ENCODE data around the gene AAK1. TPM values are rescaled to one million over a fixed set of nuclear protein-coding genes. Genes with fewer than 3 reads are reported as not detected.
A peak's percentile ranks its signal among the peaks of the same experiment; 100 is the strongest.

Gene AAK1
- total and polyA plus RNA-seq, 2 of the 13 experiments (the other 11 are each of a cell fraction or from before 2014, with no cell fraction given), result 9.8 to 10.3 TPM

GRCh38 chr2:69634196-69634821 is 9.2 kb downstream of the AAK1 start:
- no TSS peak for BruUV-seq (replicated peaks)
- H3K4me1 ChIP-seq (ENCODE audit: insufficient read depth, low read length), result peaks cover 10% of the 10 kb centered on the region
- H3K36me3 ChIP-seq (replicated peaks in 1 of 2; ENCODE audit: control insufficient read depth in 1 of 2, insufficient read depth in 2 of 2, low read length in 2 of 2), result 0 out of 5 replicates have a peak, but pooled peaks cover 0 to 5% of the 10 kb centered on the region in 2 experiments
- H3K4me3 ChIP-seq (replicated peaks in 1 of 3; ENCODE audit: insufficient read depth in 1 of 3, low read depth in 2 of 3, low read length in 3 of 3), result no peak overlapping the region
- FAIRE-seq (no peak), DNase-seq (ENCODE audit: low spot score) (no peak), ATAC-seq (no peak)
- H3K27ac ChIP-seq (ENCODE audit: extremely low read length, insufficient read depth, low read length), result no peak overlapping the region
- H3K27me3 ChIP-seq (ENCODE audit: control insufficient read depth in 1 of 2, insufficient read depth in 2 of 2, low read length in 2 of 2), result no peaks in the 10 kb centered on the region
- in situ Hi-C loops (cut with HindIII; ENCODE audit: extremely low pct_ligation_motif_present, low pct_unique_long_range_greater_than_20kb), result no loop called here
- H3K9me3 ChIP-seq (ENCODE audit: low read length), result no peaks in the 10 kb centered on the region
- WGBS (ENCODE audit: low lambda C conversion rate), result 96% methylated on average over 4 of the region's 4 CpGs
- H3K79me2 ChIP-seq (ENCODE audit: insufficient read depth, low read length), result peaks cover 39% of the 10 kb centered on the region
- H2AFZ ChIP-seq (ENCODE audit: low read length), result no peak overlapping the region
- TF ChIP-seq CEBPG (CRISPR knock-in tag; IDR thresholded peaks at IDR 0.05) (peak; percentile 81), AGO1 (IDR thresholded peaks at IDR 0.05; ENCODE audit: low read depth, low read length, poor library complexity, severe bottlenecking) (no peak), ZNF816 (CRISPR knock-in tag; IDR thresholded peaks at IDR 0.05; ENCODE audit: borderline replicate concordance) (no peak), CEBPB (IDR thresholded peaks at IDR 0.05; ENCODE audit: borderline replicate concordance, low read depth, low read length) (peak; percentile 97)
- no peak overlapping the region for H3K4me2 ChIP-seq (ENCODE audit: low read depth, low read length)
- no peak overlapping the region for H3K9ac ChIP-seq (ENCODE audit: insufficient read depth, low read depth, low read length)
- POLR2A ChIA-PET, result interaction anchor here (1.0 kb wide), 1 partner anchor 9 kb away, joined by 3 read pairs; the partner anchor contains the start of gene AAK1
- intact Hi-C loops (cut with micrococcal nuclease; ENCODE audit: unreplicated experiment), result no loop called here
- CTCF ChIA-PET (ENCODE audit: low intra/inter-chr PET ratio, low total read pairs), result no interaction called here
- no peaks in the 10 kb centered on the region for H4K20me1 ChIP-seq (ENCODE audit: insufficient read depth, low read length)

- TF ChIP-seq HNRNPH1 (optimal IDR thresholded peaks at IDR 0.05; ENCODE audit: low read depth, low read length) (no peak), U2AF1 (optimal IDR thresholded peaks at IDR 0.05; ENCODE audit: low read depth, low read length) (no peak), ZNF282 (IDR thresholded peaks at IDR 0.05; ENCODE audit: partially characterized antibody) (no peak)
- POLR2A ChIA-PET, result interaction anchor here (0.5 kb wide), 1 partner anchor 1481 kb away, joined by 3 read pairs; no protein-coding TSS in a partner anchor
- intact Hi-C loops (cut with micrococcal nuclease; ENCODE audit: unreplicated experiment), result no loop called here
- H3K27ac ChIP-seq (ENCODE audit: extremely low read length, insufficient read depth, low read length), result no peak overlapping the region
- no peaks in the 10 kb centered on the region for H3K4me1 ChIP-seq (ENCODE audit: insufficient read depth, low read length)
- CTCF ChIA-PET (ENCODE audit: low intra/inter-chr PET ratio, low total read pairs), result no interaction called here
- in situ Hi-C loops (cut with HindIII; ENCODE audit: extremely low pct_ligation_motif_present, low pct_unique_long_range_greater_than_20kb), result no loop called here
- DNase-seq (ENCODE audit: low spot score), result no peak
- 0 out of 5 replicates have a peak, but pooled peaks cover 0 to 5% of the 10 kb centered on the region in 2 experiments for H3K36me3 ChIP-seq (replicated peaks in 1 of 2; ENCODE audit: control insufficient read depth in 1 of 2, insufficient read depth in 2 of 2, low read length in 2 of 2)
- no peaks in the 10 kb centered on the region for H3K27me3 ChIP-seq (ENCODE audit: control insufficient read depth in 1 of 2, insufficient read depth in 2 of 2, low read length in 2 of 2)
- no peak overlapping the region for H3K4me3 ChIP-seq (replicated peaks in 1 of 3; ENCODE audit: insufficient read depth in 1 of 3, low read depth in 2 of 3, low read length in 3 of 3)
- H3K79me2 ChIP-seq (ENCODE audit: insufficient read depth, low read length), result peaks cover 26% of the 10 kb centered on the region
- no peak overlapping the region for H3K9ac ChIP-seq (ENCODE audit: insufficient read depth, low read depth, low read length)
- no TSS peak for BruUV-seq (replicated peaks)
- no peak overlapping the region for H2AFZ ChIP-seq (ENCODE audit: low read length)
- no peak for ATAC-seq
- no peak for FAIRE-seq
- H3K9me3 ChIP-seq (ENCODE audit: low read length), result no peaks in the 10 kb centered on the region
- no peaks in the 10 kb centered on the region for H4K20me1 ChIP-seq (ENCODE audit: insufficient read depth, low read length)
- no peak overlapping the region for H3K4me2 ChIP-seq (ENCODE audit: low read depth, low read length)
These were observed 12.1 kb downstream of the AAK1 start for GRCh38 chr2:69631402-69631801.
